NOMO-1 (cell line): ENCODE data around the gene CC2D1B.

Source experiments
- DNase-seq, 2 experiments: peaks; one replicate each; lab custom pipeline; 2025; ENCODE audit not compliant: unreplicated experiment in 2 of 2; lab: John Stamatoyannopoulos, UW

The CC2D1B gene

DNA sequence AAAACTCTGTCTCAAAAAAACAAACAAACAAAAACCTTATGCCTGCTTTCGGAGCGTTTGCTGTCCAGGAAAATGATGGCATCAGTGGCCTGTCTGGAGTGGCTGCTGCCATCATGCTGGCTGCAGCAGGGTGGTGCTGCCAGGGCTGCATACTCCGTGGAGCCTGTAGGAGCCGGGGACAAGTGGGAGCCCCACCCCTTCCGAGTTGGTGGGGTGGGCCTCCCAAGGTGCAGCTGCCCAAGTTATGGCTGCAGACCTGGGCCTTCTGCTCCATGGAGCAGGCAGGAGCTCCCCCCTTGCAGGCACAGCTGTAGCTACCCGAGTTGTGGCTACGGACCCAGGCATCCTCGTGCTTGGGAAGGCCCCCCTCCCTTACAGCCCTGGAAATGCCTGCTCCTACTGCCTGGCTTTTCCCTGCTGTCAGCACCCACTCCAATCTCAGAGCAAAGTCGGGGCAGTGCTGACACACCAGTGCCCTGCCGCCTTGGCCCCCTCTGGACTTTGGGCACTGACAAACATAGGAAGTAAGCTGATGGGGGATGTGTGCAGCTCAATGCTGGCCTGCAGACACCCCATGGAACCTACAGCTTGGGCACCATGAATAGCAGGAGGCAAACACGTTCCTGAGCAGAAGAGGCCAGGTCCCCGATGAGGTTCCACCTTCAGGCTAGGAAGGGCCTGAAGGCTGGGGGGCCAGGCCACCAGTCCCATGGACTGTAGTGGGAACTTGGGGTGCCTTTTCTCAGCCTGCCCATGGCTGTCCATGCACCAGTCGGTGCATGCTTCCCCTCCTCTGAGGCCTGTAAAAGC is 60.4 kb downstream of the CC2D1B start:
- DNase-seq: no peak
